Subcutaneous adipose tissue (tissue), 4 donors: ENCODE measurements around the gene PLCXD3. TPM values are rescaled to one million over a fixed set of nuclear protein-coding genes. Genes with fewer than 3 reads are reported as not detected.

Experiments used
- total RNA-seq, 4 donors: library from RNA; depleted of rRNA; stranded (reverse); fragments of >200 nt; gene quantifications; one replicate each; pipeline ENCODE4 v1.1.0, GENCODE V29; 2016
- TF ChIP-seq, protein P1 (sequence below): fragments of 450-650 bp; IDR thresholded peaks from one replicate; pipeline ENCODE4 v1.5.1; 2016; ENCODE audit warnings: low read depth, mild to moderate bottlenecking, control low read depth, antibody characterized with exemption, moderate library complexity

The PLCXD3 gene
- total RNA-seq, 4 donors from 2014 or later = 3.4 to 8.1 (median 7.1) TPM

DNA sequence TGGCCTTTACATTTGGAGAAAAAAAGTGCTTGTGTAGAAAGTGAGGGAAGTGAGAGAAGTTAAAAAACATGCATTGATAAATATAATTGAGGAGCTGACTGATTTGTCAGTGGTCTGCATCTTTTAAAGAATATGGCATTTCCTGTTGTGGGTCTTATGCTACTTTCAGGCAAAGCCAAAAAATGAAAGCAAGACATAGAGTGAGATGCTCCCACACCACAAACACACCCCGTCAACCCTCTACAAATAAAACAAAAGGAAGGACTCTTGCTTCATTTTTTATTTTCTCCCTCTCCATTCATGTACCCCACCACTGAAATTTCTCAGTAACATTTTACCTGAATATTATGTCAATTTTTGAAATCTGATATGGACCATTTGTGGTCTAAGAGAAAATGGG lies 22.1 kb upstream of the PLCXD3 start:
- TF ChIP-seq, protein P1, sequence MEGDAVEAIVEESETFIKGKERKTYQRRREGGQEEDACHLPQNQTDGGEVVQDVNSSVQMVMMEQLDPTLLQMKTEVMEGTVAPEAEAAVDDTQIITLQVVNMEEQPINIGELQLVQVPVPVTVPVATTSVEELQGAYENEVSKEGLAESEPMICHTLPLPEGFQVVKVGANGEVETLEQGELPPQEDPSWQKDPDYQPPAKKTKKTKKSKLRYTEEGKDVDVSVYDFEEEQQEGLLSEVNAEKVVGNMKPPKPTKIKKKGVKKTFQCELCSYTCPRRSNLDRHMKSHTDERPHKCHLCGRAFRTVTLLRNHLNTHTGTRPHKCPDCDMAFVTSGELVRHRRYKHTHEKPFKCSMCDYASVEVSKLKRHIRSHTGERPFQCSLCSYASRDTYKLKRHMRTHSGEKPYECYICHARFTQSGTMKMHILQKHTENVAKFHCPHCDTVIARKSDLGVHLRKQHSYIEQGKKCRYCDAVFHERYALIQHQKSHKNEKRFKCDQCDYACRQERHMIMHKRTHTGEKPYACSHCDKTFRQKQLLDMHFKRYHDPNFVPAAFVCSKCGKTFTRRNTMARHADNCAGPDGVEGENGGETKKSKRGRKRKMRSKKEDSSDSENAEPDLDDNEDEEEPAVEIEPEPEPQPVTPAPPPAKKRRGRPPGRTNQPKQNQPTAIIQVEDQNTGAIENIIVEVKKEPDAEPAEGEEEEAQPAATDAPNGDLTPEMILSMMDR = no peak

DNA sequence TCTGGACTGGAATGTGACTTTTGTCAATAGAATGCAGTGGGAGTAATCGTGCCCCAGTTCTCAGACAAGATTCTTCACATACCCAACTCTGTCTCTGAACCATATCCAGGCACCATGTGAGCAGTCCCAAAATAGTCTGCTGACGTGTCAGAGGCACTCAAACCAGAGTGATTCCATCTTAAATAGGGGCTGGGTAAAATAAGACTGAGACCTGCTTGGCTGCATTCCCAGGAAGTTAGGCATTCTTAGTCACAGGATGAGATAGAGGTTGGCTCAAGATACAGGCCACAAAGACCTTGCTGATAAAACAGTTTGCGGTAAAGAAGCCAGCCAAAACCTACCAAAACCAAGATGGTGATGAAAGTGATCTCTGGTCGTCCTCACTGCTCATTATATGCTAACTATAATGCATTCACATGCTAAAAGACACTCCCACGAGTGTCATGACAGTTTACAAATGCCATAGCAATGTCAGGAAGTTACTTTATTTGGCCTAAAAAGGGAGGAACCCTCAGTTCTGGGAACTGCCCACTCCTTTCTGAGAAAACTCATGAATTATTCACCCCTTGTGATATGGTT lies 16.9 kb upstream of the PLCXD3 start:
- TF ChIP-seq, protein P1 = no peak

DNA sequence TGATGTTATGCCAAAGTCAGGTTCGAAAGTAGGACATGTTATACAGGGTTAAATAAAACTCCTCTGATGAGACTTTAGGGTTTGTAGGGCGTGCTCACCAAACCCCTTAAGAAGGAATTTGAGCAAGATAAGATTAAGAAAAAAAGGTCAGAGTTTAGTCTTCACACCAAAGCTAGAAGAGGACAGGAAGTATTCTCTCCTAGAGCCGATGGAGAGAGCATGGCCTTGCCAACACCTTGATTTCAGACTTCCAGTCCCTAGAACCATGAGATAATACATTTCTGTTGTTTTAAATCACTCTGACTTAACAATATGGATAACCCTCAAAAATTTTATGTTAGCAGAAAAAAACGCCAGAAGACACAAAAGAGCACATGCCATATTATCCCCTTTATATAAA lies 16.3 kb upstream of the PLCXD3 start:
- TF ChIP-seq, protein P1 = no peak

DNA sequence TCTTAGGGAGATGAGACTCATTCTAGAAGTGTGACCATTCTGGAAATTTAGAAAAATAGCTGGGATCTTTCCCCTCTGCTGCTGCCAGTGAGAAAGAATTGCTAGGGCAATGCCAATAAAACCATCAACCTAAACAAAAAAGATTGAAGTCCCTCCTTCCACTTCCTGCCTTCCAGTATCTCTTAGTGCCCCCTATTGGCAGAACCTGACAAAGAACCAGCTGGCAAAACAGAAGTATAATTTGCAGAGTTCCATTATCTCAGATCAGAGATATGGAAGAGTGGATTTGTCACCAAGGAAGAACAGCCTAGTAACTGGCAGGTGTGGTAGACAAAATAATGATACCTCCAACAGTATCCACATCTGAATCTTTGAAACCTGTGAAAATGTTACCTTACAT lies 13.8 kb upstream of the PLCXD3 start:
- TF ChIP-seq, protein P1 = no peak

DNA sequence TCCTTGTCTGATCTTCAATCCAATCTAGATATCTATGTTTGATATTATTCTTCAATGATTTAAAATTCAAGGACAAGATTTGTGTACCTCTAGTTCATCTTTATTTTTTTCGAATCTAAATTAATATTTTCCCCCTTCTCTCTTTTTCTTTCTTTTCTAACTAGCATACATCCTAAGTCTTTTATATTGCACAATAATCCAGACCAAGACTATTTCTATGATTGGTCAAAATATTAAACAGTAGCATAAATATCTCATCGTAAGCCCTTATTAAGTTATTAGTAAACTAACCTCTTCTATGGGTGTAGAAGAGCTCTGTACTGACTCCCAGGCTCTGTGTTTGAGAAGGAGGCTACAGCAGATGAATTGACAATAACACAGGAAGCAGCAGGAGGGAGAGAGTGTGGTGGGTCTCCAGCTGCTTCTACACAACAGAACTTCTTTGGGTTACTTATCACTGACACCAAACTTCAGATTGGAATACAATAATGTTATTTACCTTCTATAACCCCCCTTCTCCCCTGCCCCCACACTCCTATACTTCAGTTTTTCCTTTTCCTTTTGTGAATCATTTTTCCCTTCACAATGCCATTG lies 11.9 kb upstream of the PLCXD3 start:
- TF ChIP-seq, protein P1 = no peak

DNA sequence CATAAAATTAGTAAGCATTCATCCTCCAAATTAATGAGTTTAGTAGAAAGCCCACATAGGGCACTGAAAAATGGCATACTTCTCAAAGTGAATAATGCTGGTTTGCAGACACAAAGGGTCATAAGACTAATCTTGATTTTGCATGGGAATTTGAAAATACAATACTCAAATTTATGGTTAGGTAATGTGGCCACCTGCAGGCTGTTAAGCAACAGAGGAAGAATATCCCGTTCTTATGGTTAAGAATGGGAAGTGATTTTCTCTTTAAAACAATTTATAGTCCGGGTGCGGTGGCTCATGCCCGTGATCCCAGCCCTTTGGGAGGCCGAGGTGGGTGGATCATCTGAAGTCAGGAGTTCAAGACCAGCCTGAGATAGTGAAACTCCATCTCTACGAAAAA lies 9.4 kb upstream of the PLCXD3 start:
- TF ChIP-seq, protein P1 = no peak

DNA sequence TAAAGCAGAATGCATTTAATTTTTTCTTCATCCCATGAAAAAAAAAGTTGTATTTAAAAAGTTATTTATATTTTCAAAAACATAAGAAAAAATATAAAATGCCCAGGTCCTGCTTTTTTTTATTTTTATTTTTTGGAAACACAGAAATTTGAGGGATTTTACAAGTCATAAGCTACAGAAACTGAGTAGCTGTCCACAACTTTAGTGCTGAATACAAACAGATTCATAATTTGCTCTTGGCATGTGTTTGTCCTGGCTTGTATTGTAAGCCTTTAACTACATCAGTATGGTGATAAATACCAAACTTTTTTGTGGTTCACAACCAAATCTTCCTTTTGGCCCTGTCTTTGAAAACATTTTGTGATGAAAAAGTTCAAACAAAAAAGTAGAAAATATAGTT lies 7.5 kb upstream of the PLCXD3 start:
- TF ChIP-seq, protein P1 = no peak
